Tongue (tissue), 3 donors: ENCODE measurements around the gene GRIN2A. TPM values are rescaled to one million over a fixed set of nuclear protein-coding genes. Genes with fewer than 3 reads are reported as not detected.

Source experiments
- DNase-seq: peaks from one replicate; pipeline ENCODE4 v3.0.0-alpha.2; 2015
- small RNA-seq: library from RNA; depleted of rRNA; stranded (forward); fragments of <200 nt; gene quantifications from one replicate; pipeline ENCODE3, GENCODE V24; 2014; ENCODE audit warnings: low replicate concordance
- total RNA-seq: library from RNA; depleted of rRNA; stranded (reverse); fragments of >200 nt; gene quantifications from one replicate; pipeline ENCODE4 v1.2.3, GENCODE V29; 2014

The GRIN2A gene
- total RNA-seq, 1 donor from 2014 or later: 0.82 TPM

DNA sequence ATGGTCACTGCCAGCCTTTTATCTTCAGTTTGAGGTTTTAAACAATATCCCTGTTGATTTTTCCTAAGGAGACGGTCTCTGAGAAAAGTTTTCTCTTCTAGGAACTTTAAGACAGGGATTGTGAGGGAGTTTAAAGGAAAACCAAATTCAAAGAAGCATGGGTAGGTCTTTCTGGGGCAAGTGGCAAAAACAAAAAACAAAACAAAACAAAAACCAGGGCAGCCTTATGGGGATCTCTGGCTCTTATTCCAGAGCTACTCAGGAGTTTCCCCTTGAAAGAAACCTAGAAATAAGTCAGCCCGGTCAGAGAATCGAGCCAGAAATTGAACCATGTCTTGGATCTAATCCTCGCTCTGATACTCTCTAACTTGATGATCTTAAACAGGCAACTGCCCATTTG, 424.5 kb downstream of the GRIN2A start:
- DNase-seq: no peak

- DNase-seq: no peak
Measured at GRCh38 chr16:9756434-9756833, 425.8 kb downstream of the GRIN2A start.

- no peak for DNase-seq
Measured at GRCh38 chr16:9755081-9755480, 427.1 kb downstream of the GRIN2A start.

- no peak for DNase-seq
Measured at GRCh38 chr16:9741776-9742175, 440.5 kb downstream of the GRIN2A start.

DNA sequence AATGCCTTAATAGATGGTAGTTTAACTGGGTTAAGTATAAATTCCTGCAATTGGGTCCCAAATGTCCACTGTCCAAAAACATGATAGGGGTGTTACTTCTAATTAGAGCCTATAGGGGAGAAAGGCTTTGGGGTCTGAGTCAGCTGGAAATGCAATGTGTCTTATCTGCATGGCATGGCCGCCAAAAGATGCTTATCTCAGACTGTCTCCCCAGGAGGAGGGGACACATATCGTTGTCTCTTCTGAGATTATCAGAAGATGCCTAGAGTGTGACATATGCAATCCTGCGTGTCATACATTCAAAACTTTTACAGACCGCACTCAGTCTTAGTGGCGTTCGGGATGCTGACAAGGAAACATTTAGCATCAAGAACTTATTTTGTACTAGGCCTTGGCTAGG, 442.9 kb downstream of the GRIN2A start:
- no peak for DNase-seq

DNA sequence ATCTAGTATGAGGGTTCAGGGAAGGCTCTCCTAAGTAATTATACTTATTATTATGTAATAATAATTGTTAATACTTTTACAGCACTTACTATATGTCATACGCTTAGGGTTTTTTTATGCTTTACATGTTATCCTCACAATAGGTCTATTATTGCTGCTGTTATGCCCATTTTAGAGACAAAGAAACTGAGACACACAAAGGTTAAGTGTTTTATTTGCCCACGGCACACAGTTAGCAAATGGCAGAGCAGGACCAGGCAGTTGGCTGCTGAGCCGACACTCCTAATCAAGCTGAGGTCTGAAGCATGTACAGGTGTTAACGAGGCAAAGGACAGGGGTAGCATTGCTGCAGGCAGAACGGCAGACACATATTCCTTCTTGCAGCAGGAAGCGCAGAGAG, 443.5 kb downstream of the GRIN2A start:
- no peak for DNase-seq

GRCh38 chr16:9736547-9736946, 445.7 kb downstream of the GRIN2A start:
- DNase-seq: no peak

DNA sequence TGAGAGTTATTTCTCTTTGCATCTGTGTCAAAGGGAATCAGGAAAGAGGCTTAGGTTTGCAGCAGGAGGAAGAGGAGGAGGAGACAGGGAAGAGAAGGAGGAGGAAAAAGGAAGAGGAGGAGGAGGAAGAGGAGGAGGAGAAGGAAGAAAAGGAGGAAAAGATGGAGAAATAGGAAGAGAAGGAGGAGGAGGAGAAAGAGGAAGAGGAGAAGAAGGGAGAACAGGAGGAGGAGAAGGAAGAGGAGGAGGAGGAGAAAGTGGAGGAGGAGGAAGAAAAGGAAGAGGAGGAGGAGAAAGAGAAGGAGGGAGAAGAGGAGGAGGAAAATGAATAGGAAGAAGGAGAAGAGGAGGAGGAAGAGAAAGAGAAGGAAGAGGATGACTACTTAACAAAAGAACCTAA, 459.1 kb downstream of the GRIN2A start:
- no peak for DNase-seq

- no peak for DNase-seq
Measured at GRCh38 chr16:9713907-9714306, 468.3 kb downstream of the GRIN2A start.

DNA sequence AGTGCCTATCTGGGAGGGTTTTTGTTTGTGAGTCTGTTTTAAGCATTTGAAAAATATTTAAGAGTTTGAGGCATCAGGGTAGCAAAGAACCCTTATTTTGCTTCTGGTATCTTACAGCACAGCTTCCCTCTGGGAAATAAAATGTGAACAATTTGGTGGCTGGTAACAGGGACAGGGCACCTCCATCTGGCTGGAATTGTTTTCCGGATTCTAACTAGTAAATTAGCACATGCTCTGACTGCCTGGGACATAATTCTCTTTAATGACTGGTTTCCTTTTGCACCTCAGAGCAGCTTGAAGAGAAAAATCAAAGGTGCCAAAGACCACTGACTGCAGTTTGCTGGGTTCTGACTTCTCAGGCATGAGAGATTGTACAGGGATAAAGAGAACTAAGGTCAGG, 469.1 kb downstream of the GRIN2A start:
- no peak for DNase-seq

GRCh38 chr16:9708972-9709620, 473.1 kb downstream of the GRIN2A start:
- DNase-seq: no peak

- DNase-seq: no peak
Measured at GRCh38 chr16:9706217-9706836, 475.9 kb downstream of the GRIN2A start.

- DNase-seq: no peak
Measured at GRCh38 chr16:9703731-9704130, 478.5 kb downstream of the GRIN2A start.

Small RNAs within 50 kb of the gene (small RNA-seq; reads per million reads assigned to genes)
- not detected for gene RN7SL493P

Other genes starting within 250 kb of the GRIN2A start
- 4.1 TPM for gene ATF7IP2, start 203.6 kb upstream of the GRIN2A start, total RNA-seq